ENCODE measurements around the gene PLXNA2.

Gene PLXNA2, protein sequence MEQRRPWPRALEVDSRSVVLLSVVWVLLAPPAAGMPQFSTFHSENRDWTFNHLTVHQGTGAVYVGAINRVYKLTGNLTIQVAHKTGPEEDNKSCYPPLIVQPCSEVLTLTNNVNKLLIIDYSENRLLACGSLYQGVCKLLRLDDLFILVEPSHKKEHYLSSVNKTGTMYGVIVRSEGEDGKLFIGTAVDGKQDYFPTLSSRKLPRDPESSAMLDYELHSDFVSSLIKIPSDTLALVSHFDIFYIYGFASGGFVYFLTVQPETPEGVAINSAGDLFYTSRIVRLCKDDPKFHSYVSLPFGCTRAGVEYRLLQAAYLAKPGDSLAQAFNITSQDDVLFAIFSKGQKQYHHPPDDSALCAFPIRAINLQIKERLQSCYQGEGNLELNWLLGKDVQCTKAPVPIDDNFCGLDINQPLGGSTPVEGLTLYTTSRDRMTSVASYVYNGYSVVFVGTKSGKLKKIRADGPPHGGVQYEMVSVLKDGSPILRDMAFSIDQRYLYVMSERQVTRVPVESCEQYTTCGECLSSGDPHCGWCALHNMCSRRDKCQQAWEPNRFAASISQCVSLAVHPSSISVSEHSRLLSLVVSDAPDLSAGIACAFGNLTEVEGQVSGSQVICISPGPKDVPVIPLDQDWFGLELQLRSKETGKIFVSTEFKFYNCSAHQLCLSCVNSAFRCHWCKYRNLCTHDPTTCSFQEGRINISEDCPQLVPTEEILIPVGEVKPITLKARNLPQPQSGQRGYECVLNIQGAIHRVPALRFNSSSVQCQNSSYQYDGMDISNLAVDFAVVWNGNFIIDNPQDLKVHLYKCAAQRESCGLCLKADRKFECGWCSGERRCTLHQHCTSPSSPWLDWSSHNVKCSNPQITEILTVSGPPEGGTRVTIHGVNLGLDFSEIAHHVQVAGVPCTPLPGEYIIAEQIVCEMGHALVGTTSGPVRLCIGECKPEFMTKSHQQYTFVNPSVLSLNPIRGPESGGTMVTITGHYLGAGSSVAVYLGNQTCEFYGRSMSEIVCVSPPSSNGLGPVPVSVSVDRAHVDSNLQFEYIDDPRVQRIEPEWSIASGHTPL (N-terminal part only)

DNA sequence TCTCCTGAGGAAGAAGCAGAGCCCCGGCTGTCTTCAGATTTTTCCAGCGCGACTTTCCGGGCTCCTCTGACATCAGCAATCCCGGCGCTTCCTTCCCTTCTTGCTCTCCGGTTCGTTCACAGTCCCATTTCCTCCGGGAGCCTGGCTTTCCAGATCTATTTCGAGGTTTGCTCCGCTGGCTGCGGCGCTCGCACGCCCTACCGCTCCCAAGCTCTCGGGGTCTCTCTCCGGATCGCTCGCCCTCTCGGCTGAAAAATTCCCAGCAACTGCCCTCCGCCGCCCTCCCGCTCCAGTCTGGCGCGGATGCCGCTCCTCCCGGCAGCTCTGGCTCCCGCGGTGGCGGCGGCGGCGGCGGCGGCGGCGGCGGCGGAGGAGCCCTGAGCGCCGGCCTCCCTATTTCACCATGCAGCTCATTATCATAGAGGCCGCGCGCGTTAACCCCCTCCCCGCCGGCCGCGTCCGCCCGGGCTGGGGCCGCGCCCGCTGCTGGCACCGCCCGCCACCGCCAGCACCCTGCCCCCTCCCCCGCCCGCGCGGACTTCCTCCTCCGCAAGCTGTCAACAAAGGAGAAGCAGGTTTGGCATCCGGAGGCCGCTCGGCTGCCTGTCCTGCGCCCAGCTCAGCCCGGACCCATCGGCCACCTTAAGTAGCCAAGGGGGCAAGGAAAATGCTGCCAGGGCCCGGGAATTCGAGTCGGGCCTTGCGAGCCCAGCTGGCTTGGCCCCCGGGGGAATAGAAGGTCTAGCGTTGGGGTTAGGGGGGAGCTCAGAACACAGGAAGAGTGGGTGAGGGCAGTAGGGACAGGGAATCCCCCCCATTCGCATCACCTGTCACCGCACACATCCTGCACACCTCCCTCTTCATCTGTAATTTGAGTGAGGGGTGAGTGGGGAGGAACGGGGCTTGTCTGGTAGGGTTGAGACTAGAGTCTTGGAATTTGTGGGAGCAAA is at the start of gene PLXNA2:
Gene PLXNA2, minus strand, starts transcription at position 418 of the 950 bp plus-strand sequence. CDS start 26,462 bp downstream, outside the sequence.
- peak; percentile 90 for DNase-seq

GRCh38 chr1:208292908-208293307 is 48.7 kb upstream of the PLXNA2 start:
- no peak for DNase-seq

DNA sequence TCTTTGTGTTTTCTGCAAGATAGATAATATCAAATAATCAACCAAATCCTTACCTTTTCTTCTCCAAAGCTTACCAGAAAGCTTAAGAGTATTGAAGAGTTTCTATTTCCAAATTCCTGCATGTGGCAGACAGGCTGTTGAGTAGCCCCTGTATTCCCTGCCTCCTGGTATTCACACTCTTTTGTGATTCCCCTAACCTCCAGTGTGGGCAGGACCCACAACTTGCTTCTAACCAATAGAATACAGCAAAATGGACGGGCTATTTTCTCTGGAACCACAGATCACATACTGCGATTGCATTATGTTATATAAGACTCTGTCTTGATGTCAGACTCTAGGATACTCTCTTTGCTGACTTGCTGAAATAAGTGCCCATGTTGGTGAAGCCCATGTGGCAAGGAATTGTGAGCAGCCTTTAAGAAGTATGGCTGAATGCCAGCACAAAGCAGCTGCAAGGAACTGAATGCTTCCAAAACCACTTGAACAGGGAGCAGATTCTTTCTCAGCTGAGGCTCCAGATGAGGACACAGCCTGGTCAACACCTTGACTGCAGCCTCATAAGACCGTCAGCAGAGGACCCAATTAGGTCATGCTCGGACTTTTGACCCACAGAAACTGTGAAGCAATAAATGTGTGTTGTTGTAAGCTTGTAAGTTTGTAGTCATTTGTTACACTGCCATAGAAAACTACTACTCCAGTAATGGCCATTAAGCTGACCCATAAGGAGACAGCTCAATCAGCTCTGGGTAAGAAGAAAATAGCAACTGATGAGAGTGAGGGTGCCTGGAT is 47.9 kb upstream of the PLXNA2 start:
- no peak for DNase-seq

DNA sequence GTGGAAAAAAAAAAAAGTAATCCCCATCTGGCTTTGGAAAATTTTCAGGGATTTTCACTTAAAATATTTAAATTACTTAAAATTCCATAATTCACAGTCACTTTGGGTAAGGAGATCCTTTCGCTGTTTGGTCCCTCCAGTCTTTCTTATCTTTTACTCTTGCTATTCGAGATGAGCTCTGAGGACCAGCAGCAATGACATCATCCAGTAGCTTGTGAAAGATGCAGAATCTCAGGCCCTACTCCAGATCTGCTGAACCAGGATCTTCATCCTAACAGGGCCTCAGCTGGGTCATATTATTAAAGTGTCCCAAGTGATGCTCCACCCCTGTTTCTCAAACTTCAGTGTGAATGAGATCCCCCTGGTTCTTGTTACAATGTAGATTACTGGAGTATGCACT is 46.9 kb upstream of the PLXNA2 start:
- DNase-seq, result no peak

GRCh38 chr1:208289716-208290115 is 45.5 kb upstream of the PLXNA2 start:
- no peak for DNase-seq

- no peak for DNase-seq
Observed at GRCh38 chr1:208288495-208288894, 44.3 kb upstream of the PLXNA2 start.

- DNase-seq, result no peak
Observed at GRCh38 chr1:208280681-208281450, 36.7 kb upstream of the PLXNA2 start.

- no peak for DNase-seq
Observed at GRCh38 chr1:208279826-208280588, 35.8 kb upstream of the PLXNA2 start.

- DNase-seq, result peak; percentile 35
Observed at GRCh38 chr1:208278638-208279037, 34.5 kb upstream of the PLXNA2 start.

DNA sequence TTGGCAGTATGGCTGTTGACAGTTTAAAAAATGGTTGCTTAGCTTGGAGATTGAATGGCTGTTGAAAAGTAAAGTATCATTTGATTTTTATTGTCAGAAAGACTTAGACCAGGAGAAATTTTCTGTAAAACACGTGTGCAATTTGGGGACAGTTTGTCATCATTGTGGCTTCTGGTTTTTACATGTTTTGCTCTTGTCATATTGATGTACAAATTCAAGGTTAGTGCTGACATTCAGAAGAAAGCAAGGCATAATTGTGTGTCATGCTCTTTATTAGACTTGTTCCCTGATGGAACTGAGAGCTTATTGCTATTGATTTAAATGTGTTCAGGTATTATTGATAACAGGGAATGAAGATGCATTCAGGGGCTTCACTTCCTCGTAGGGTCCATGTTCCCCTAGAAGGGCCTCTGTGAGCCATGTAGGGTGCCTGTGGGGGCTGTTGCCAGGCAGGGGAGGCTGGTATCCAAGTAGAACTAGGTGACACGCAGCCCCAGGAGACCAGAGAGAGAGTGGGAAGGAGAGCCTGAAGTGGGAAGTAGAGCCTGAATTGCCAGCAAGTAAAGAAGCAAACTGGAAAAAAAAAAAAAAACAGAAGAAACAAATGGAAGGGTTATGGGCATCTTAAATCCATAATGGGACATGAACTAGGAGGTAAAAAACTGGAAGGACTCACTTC is 32.7 kb upstream of the PLXNA2 start:
- DNase-seq, result no peak

DNA sequence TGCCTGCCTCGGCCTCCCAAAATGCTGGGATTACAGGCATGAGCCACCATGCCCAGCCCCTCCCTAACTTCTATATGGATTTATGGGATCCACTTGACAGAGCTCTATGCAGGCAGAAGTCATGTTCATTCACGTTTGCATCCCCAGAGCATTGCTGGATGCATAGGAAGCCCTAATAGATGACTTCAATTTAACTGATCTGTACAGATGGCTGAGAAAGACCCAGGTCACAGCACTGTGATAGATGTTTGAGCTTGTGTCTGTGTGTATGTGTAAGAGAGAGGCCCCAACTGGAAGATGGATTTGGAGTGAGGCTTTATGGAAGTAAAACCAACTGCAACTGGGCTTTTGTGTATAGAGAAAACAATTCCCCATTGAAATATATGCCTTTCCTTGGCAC is 30.9 kb upstream of the PLXNA2 start:
- DNase-seq, result no peak

DNA sequence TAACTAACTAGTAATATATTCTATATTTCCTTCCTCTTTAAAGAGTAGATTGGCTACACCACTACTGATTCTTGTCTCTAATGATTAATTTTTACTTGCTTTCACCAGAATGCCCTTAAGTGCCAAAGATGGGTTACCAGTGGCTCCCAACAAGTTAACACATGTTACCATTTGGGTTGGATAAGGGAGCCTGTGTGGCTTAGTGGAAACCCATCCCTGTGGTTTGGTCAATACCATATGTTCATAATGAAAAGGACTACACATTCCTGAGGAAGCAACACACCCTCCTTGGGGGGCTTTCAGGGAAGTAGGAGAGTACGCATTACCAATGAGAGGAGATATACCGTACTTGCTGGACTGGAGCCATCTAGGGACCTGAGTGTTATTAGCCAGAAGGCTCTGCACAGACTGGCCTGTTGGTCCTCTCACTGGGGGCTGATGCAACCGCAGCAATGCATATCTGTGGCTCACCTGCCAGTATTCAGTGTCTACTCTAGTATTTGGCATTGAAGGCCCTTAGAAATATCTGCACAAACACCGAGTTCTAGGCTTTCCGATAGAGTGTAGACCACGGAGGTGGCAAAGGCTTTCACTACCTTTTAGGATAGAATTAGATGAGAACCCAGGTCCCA is 29.3 kb upstream of the PLXNA2 start:
- DNase-seq, result no peak

GRCh38 chr1:208272713-208273112 is 28.5 kb upstream of the PLXNA2 start:
- no peak for DNase-seq

DNA sequence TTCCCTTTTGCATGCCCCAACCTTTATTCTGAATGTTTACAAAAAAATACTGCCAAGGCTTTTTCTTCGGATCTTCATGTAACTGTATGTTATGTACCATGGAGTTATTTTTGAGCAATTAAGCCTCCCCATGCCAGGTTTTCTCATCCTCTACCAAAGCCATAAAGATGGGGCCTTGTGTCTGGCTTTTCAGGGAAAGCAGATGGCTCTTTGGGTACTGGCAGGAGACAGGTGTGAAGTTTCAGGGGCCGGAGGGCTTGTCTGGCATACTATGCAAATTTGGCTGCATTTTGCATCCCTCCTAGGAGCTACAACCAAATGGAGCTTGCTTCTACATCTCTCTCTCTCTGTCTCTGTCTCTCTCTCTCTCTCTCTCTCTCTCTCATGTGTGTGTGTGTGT is 28.1 kb upstream of the PLXNA2 start:
- no peak for DNase-seq

GRCh38 chr1:208271236-208271635 is 27.1 kb upstream of the PLXNA2 start:
- no peak for DNase-seq

- no peak for DNase-seq
Observed at GRCh38 chr1:208270651-208271141, 26.5 kb upstream of the PLXNA2 start.

- DNase-seq, result no peak
Observed at GRCh38 chr1:208269338-208269666, 25.1 kb upstream of the PLXNA2 start.

- no peak for DNase-seq
Observed at GRCh38 chr1:208268541-208269337, 24.6 kb upstream of the PLXNA2 start.

Measured in DMS153 (cell line).